HG03196 (cell line): ENCODE data around the gene LGR4.
"Not testable (repeated sequence)": the region's sequence is repeated elsewhere in the genome, so short reads cannot be mapped to it uniquely, and the experiment has no call there.

ENCODE experiments used
- ATAC-seq: cut with Tn5 transposase; IDR thresholded peaks from one replicate; pipeline ENCODE4 v1.9.1; 2021; ENCODE audit not compliant: unreplicated experiment

LGR4 gene

DNA sequence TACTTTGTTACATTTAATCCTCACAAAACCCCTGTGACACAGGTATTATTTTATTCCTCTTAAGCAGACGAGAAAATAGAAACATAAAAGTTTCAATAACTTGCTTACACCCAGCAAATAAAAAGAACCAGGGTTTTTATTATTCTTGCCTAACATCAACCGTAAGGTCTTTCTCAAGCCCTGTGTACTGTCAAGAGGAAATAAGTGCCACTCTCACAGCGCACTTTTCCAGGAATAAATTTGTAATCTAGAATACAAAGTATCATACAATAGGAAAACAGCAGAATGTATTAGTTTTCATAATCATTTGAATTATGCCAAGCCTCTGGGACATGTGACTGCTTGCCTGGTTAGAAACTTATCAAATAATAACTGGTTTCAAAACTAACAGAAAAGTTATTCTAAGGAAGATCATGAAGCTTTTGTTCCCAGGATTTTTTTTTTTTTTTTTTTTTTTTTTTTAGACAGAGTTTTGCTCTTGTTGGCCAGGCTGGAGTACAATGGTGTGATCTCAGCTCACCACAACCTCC, 117.0 kb downstream of the LGR4 start:
- ATAC-seq, result no peak

GRCh38 chr11:27354359-27354965, 118.1 kb downstream of the LGR4 start:
- ATAC-seq, result no peak

- ATAC-seq, result no peak
These were observed 118.8 kb downstream of the LGR4 start for GRCh38 chr11:27353593-27354358.

GRCh38 chr11:27352781-27353180, 119.8 kb downstream of the LGR4 start:
- ATAC-seq, result no peak

- no peak for ATAC-seq
These were observed 122.1 kb downstream of the LGR4 start for GRCh38 chr11:27350511-27350910.

DNA sequence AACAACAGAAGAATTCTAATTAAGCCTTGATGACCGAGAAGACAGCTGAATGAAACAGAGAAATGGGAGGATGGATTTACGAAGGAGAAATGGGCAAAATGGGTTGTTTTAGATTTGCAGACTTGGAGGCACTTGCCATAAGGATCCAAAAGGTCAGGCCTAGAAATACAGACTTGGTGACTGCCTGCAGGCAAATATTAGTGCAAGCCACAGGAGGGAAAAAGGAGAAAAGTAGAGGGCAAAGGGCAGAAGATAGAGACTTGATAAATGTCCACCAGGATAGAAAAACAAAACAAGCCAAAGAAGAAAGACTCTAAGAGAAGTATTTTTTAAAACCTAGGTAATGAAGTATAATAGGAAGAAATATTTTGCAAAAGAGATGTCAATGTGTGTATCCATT, 122.7 kb downstream of the LGR4 start:
- no peak for ATAC-seq

DNA sequence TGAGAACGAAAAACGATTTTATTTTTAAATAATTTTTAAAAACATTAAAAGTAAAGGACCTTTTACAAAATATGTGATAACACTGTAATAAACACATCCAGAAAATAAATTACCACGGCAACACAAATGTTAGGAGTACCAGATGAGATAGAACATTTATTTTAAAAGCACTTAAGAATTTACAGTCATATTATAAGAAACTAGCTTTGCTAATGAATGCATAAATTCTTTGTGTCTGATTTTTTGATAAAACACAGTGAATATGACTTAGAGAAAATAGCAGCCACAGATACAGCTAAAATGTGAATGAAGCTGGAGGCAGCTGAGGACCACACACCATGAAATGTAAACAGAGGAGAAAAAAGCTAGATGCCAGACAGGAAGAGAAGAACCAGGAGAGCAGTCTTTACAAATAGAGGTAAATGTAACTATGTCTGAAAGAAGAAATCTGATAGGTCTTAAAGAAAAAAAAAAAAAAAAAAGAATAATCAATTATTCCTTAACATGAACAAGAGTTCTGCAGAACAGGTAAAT, 124.2 kb downstream of the LGR4 start:
- ATAC-seq, result no peak

GRCh38 chr11:27347359-27348339, 124.9 kb downstream of the LGR4 start:
- no peak for ATAC-seq

DNA sequence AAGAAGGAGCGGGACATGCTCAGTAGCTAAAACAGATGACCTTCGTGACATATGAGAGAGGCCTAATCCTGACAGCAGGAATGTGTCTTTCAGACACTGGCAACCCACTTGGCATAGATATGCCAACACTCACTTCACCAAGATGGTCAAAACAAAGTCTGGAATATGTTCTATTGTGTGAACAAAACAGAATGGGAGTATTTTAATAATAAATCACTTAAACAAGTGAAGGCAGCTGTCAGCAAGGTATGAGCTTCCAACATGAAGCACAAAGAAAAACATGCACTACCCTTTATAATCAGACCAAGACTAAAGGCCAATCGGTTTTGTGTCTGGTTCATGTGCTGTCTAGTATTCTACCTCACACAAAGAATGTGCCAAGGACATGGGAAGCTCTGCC, 132.6 kb downstream of the LGR4 start:
- no peak for ATAC-seq

DNA sequence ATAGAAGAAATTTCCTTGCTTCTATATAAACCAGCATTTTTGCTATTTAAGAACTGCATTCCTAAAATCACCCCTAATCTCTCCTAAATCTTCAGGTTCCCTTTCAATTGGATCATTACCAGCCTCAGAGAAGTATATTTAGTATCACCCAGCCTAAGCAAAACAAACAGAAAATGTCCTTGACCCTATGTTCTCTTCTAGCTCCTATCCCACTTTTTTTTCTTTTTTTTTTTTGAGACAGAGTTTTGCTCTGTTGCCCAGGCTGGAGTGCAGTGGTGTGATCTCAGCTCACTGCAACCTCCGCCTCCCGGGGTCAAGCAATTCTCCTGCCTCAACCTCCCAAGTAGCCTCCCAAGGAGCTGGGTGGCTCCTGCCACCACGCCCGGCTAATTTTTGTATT, 137.8 kb downstream of the LGR4 start:
- ATAC-seq, result not testable (repeated sequence)

DNA sequence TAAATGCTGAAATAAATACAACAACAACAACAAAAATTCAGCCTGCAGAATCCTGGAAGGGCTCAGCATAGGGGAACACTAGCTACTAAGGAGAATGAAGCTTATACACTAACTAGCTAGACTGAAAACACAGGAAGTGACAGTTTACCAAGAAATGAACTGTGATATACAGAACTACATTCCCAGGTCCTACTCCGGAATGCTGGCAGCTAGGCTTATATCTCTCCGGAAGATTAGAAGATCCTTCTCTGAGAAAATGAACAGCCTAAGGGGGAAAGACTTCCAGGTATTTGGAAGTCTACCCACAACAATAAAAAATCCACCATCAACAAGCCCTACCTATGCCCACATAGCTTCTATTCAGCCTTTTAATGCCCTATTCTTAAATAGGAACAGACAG, 140.6 kb downstream of the LGR4 start:
- no peak for ATAC-seq

GRCh38 chr11:27330633-27331270, 141.8 kb downstream of the LGR4 start:
- no peak for ATAC-seq

DNA sequence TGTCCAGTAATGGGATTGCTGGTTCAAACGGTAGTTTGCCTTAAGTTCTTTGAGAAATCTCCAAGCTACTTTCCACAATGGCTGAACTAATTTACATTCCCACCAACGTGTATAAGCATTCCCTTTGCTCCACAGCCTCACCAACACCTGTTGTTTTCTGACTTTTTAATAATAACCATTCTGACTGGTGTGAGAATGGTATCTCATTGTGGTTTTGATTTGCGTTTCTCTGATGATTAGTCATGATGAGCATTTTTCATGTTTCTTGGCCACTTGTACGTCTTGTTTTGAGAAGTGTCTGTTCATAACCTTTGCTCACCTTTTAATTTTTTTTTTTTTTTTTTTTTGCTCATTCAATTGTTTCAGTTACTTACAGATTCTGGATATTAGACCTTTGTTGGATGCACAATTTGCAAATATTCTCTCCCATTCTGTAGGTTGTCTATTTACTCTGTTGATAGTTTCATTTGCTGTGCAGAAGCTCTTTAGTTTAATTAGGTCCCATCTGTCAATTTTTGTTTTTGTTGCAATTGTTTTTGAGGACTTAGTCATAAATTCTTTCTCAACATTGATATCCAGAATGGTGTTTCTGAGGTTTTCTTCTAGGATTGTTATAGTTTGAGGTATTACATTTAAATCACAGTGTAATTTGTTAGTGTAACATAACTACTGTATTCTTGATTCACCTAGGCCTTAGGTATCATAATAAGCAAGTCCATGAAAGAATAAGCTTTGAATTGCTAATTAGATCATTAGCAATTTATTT, 142.5 kb downstream of the LGR4 start:
- ATAC-seq, result no peak

DNA sequence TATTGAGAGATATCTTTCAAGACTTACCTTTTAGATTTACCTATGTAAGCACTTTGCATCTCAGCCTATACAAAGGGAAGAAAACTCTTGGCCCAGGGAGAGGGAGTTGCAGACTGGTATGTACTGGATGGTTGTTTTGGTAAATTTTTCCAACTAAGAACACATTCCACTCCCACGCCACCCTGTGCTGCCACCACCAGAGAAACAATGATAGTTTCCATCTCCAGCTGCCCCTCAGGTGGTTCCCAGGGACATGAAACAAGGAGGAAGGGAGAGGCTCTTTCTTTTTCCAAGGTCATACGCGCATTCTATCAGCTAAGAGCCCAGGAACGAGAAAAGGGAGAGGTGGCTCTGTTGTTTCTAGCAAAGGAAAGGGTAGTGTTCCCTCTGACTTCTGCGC, 144.0 kb downstream of the LGR4 start:
- ATAC-seq, result no peak

- not testable (repeated sequence) for ATAC-seq
These were observed 145.5 kb downstream of the LGR4 start for GRCh38 chr11:27327064-27327463.

DNA sequence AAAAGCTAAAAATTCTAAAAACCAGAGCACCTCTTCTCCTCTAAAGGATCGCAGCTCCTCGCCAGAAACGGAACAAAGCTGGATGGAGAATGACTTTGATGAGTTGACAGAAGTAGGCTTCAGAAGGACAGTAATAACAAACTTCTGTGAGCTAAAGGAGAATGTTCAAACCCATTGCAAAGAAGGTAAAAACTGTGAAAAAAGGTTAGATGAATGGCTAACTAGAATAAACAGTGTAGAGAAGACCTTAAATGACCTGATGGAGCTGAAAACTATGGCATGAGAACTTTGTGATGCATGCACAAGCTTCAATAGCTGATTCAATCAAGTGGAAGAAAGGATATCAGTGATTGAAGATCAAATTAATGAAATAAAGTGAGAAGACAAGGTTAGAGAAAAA, 150.4 kb downstream of the LGR4 start:
- not testable (repeated sequence) for ATAC-seq

DNA sequence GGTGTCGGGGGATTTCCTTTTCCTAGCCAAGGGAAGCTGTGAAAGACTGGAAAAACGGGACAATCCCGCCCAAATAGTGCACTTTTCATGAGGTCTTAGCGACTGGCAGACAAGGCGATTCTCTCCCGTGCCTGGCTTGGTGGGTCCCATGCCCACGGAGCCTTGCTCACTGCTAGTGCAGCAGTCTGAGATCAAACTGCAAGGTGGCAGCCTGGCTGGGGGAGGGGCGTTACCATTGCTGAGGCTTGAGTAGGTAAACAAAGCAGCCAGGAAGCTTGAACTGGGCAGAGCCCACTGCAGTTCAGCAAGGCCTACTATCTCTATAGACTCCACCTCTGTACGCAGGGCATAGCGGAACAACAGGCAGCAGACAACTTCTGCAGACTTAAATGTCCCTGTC, 151.2 kb downstream of the LGR4 start:
- not testable (repeated sequence) for ATAC-seq

DNA sequence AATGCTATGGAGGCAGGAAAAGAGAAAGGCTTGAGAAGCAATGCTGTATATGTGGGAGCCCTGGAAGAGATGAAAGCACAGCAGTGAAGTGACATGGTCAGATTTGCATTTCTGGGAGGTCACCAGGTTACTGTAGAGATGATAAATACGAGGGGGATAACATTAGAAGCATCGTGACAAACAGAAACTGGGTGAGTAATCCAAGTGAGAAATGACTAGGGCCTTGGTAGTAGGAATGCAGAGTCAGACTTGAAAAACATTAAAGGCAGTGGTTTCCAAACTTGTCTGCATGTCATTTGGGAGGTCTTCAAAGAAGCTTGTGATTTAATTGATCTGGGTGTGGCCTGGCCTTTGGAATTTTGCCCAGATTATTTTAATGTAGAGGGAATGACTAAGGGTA, 153.5 kb downstream of the LGR4 start:
- peak; percentile 99 for ATAC-seq

GRCh38 chr11:27317751-27318150, 154.8 kb downstream of the LGR4 start:
- ATAC-seq, result no peak
